Thyroid gland (tissue), 4 donors: ENCODE results near the gene LAMB1. TPM values are rescaled to one million over a fixed set of nuclear protein-coding genes. Genes with fewer than 3 reads are reported as not detected.

Source experiments
- DNase-seq, 2 donors: peaks; one replicate each; pipeline ENCODE4 v3.0.0-alpha.2; 2019
- H3K27ac ChIP-seq, 3 donors: fragments of 200-600 bp; sonication (generic); 1 replicate in 2 of 3; 2 replicates in 1 of 3; pipeline ENCODE4 v1.5.1; 2016 to 2019; ENCODE audit warnings: mild to moderate bottlenecking in 1 of 3, moderate library complexity in 1 of 3
- H3K27me3 ChIP-seq: fragments of 200-600 bp; sonication (generic); one replicate; pipeline ENCODE4 v1.5.1; 2019
- H3K36me3 ChIP-seq, 2 donors: fragments of 200-600 bp; sonication (generic); one replicate each; pipeline ENCODE4 v1.5.1; 2016 to 2019
- H3K4me1 ChIP-seq, 2 donors: fragments of 200-600 bp; sonication (generic); one replicate each; pipeline ENCODE4 v1.5.1; 2017 to 2019
- H3K4me3 ChIP-seq, 3 donors: fragments of 200-600 bp; sonication (generic); replicated peaks in 1 of 3; 1 replicate in 2 of 3; 2 replicates in 1 of 3; pipeline ENCODE4 v1.5.1; 2016; ENCODE audit warnings: mild to moderate bottlenecking in 1 of 3
- H3K9me3 ChIP-seq: fragments of 200-600 bp; sonication (generic); one replicate; pipeline ENCODE4 v1.5.1; 2017
- CTCF ChIP-seq, 6 experiments: fragments of 200-600 bp in 3 of 6; fragments of 450-650 bp in 3 of 6; sonication (generic) in 3 of 6; IDR thresholded peaks; one replicate each; pipeline ENCODE4 v1.5.1; 2016 to 2019; ENCODE audit warnings: antibody characterized with exemption in 6 of 6, mild to moderate bottlenecking in 2 of 6, inconsistent platforms in 1 of 6, moderate library complexity in 1 of 6
- POLR2A ChIP-seq, 2 donors: fragments of 450-650 bp; IDR thresholded peaks; one replicate each; pipeline ENCODE4 v1.6.1; 2017; ENCODE audit warnings: antibody characterized with exemption in 2 of 2, mild to moderate bottlenecking in 2 of 2, moderate library complexity in 1 of 2
- WGBS, 2 donors: methylation state at CpG; one replicate each; pipeline ENCODE4 v1.1.5; 2017; 5-methylcytosine and 5-hydroxymethylcytosine counted together
- intact Hi-C: fragments of 100-400 bp; cut with DNase I; formaldehyde crosslinking; loops from one replicate; pipeline ENCODE4 v1.15.1; 2023
- total RNA-seq, 4 donors: library from RNA; depleted of rRNA; stranded (reverse); fragments of >200 nt; gene quantifications; one replicate each; pipeline ENCODE4 v1.2.3, GENCODE V29; 2016

LAMB1 gene
- total RNA-seq, 4 donors from 2014 or later: 103 to 112 (median 106) TPM

GRCh38 chr7:108024538-108024937 lies 21.6 kb upstream of the LAMB1 start:
- Histone ChIP-seq H3K36me3 (no peaks in the 10 kb centered on the region), H3K27ac (no peak overlapping the region), H3K4me1 (peaks cover 14 to 15% of the 10 kb centered on the region in 2 donors), H3K9me3 (no peaks in the 10 kb centered on the region), H3K27me3 (no peaks in the 10 kb centered on the region), H3K4me3 (no peak overlapping the region)
- 90 to 95% methylated on average over 6 of the region's 6 CpGs for WGBS, 2 donors
- no peak for DNase-seq
- intact Hi-C loops: no loop called here
- TF ChIP-seq CTCF (IDR thresholded peaks at IDR 0.05) (no peak), POLR2A (IDR thresholded peaks at IDR 0.05) (no peak)

- Histone ChIP-seq H3K4me3 (no peak overlapping the region), H3K9me3 (no peaks in the 10 kb centered on the region), H3K27me3 (no peaks in the 10 kb centered on the region), H3K27ac (no peak overlapping the region), H3K36me3 (no peaks in the 10 kb centered on the region), H3K4me1 (peaks cover 0 to 5% of the 10 kb centered on the region in 2 donors)
- TF ChIP-seq CTCF (IDR thresholded peaks at IDR 0.05) (no peak), POLR2A (IDR thresholded peaks at IDR 0.05) (no peak)
- WGBS, 2 donors: 88 to 96% methylated on average over 2 of the region's 2 CpGs
- intact Hi-C loops: no loop called here
- no peak for DNase-seq
Observed at GRCh38 chr7:108020585-108020984, 17.6 kb upstream of the LAMB1 start.

GRCh38 chr7:108018668-108019067 lies 15.7 kb upstream of the LAMB1 start:
- H3K27ac ChIP-seq: no peak overlapping the region
- no peaks in the 10 kb centered on the region for H3K36me3 ChIP-seq
- WGBS, 2 donors: 97 to 98% methylated on average over 4 of the region's 4 CpGs
- H3K4me1 ChIP-seq: peaks cover under 1 to 8% of the 10 kb centered on the region in 2 donors
- TF ChIP-seq POLR2A (IDR thresholded peaks at IDR 0.05): no peak
- no peak for TF ChIP-seq CTCF (IDR thresholded peaks at IDR 0.05)
- intact Hi-C loops: no loop called here
- no peak overlapping the region for H3K4me3 ChIP-seq
- DNase-seq: no peak
- no peaks in the 10 kb centered on the region for H3K9me3 ChIP-seq
- no peaks in the 10 kb centered on the region for H3K27me3 ChIP-seq

GRCh38 chr7:108017776-108018151 lies 14.8 kb upstream of the LAMB1 start:
- Histone ChIP-seq H3K27me3 (no peaks in the 10 kb centered on the region), H3K36me3 (no peaks in the 10 kb centered on the region), H3K4me1 (peaks cover 6 to 13% of the 10 kb centered on the region in 2 donors), H3K27ac (no peak overlapping the region), H3K9me3 (no peaks in the 10 kb centered on the region), H3K4me3 (no peak overlapping the region)
- DNase-seq: no peak
- WGBS, 2 donors: 92 to 98% methylated on average over 3 to 4 of the region's 4 CpGs
- intact Hi-C loops: no loop called here
- TF ChIP-seq CTCF (IDR thresholded peaks at IDR 0.05) (no peak), POLR2A (IDR thresholded peaks at IDR 0.05) (no peak)

GRCh38 chr7:108016841-108017775 lies 14.1 kb upstream of the LAMB1 start:
- Histone ChIP-seq H3K36me3 (no peaks in the 10 kb centered on the region), H3K4me1 (peaks cover 11 to 16% of the 10 kb centered on the region in 2 donors), H3K9me3 (no peaks in the 10 kb centered on the region), H3K27me3 (no peaks in the 10 kb centered on the region), H3K27ac (no peak overlapping the region), H3K4me3 (no peak overlapping the region)
- intact Hi-C loops: no loop called here
- no peak for TF ChIP-seq POLR2A (IDR thresholded peaks at IDR 0.05)
- peak in 5 of 6 experiments; percentile 28 to 59 (median 56) for TF ChIP-seq CTCF (IDR thresholded peaks at IDR 0.05)
- DNase-seq: no peak
- WGBS, 2 donors: 65 to 68% methylated on average over 2 of the region's 2 CpGs
